Measurements from ENCODE around the gene GJB2.

Gene GJB2

GRCh38 chr13:20175907-20176652 lies 16.7 kb downstream of the GJB2 start:
- Histone ChIP-seq H3K36me3 (ENCODE audit: insufficient read depth, insufficient read length, low read length) (no peaks in the 10 kb centered on the region), H3K9me3 (ENCODE audit: insufficient read depth, low read length) (no peaks in the 10 kb centered on the region), H3K4me1 (ENCODE audit: insufficient read depth, insufficient read length) (peaks cover 9% of the 10 kb centered on the region), H3K9ac (ENCODE audit: insufficient read length, low read depth) (no peak overlapping the region), H3K27me3 (ENCODE audit: insufficient read depth, insufficient read length) (peaks cover 7% of the 10 kb centered on the region), H3K4me3 (ENCODE audit: insufficient read length, low read depth) (no peak overlapping the region)
- no peak for TF ChIP-seq ZNF274 (IDR thresholded peaks at IDR 0.05; ENCODE audit: low read depth, low read length)
- no peak for TF ChIP-seq YY1 (IDR thresholded peaks at IDR 0.05; ENCODE audit: insufficient read depth, insufficient read length)
- no peak for TF ChIP-seq SUZ12 (IDR thresholded peaks at IDR 0.05; ENCODE audit: extremely low read depth, insufficient read depth, insufficient read length)
- no peak for DNase-seq (ENCODE audit: low read depth, low spot score)

- H3K4me1 ChIP-seq (ENCODE audit: insufficient read depth, insufficient read length) = peaks cover 9% of the 10 kb centered on the region
- TF ChIP-seq YY1 (IDR thresholded peaks at IDR 0.05; ENCODE audit: insufficient read depth, insufficient read length) (no peak), SUZ12 (IDR thresholded peaks at IDR 0.05; ENCODE audit: extremely low read depth, insufficient read depth, insufficient read length) (no peak), ZNF274 (IDR thresholded peaks at IDR 0.05; ENCODE audit: low read depth, low read length) (no peak)
These were observed 17.3 kb downstream of the GJB2 start for GRCh38 chr13:20175406-20175794.

GRCh38 chr13:20174656-20175405 lies 17.9 kb downstream of the GJB2 start:
- H3K27me3 ChIP-seq (ENCODE audit: insufficient read depth, insufficient read length) = peaks cover 7% of the 10 kb centered on the region
- no peak overlapping the region for H3K4me3 ChIP-seq (ENCODE audit: insufficient read length, low read depth)
- no peaks in the 10 kb centered on the region for H3K9me3 ChIP-seq (ENCODE audit: insufficient read depth, low read length)
- no peak for TF ChIP-seq YY1 (IDR thresholded peaks at IDR 0.05; ENCODE audit: insufficient read depth, insufficient read length)
- TF ChIP-seq ZNF274 (IDR thresholded peaks at IDR 0.05; ENCODE audit: low read depth, low read length) = no peak
- TF ChIP-seq SUZ12 (IDR thresholded peaks at IDR 0.05; ENCODE audit: extremely low read depth, insufficient read depth, insufficient read length) = no peak
- DNase-seq (ENCODE audit: low read depth, low spot score) = no peak
- peaks cover 9% of the 10 kb centered on the region for H3K4me1 ChIP-seq (ENCODE audit: insufficient read depth, insufficient read length)
- H3K36me3 ChIP-seq (ENCODE audit: insufficient read depth, insufficient read length, low read length) = no peaks in the 10 kb centered on the region
- no peak overlapping the region for H3K9ac ChIP-seq (ENCODE audit: insufficient read length, low read depth)

More at GRCh38 chr13:20175406-20175794, 17.3 kb downstream of the GJB2 start:
- Histone ChIP-seq H3K27me3 (ENCODE audit: insufficient read depth, insufficient read length) (peaks cover 7% of the 10 kb centered on the region), H3K9me3 (ENCODE audit: insufficient read depth, low read length) (no peaks in the 10 kb centered on the region), H3K9ac (ENCODE audit: insufficient read length, low read depth) (no peak overlapping the region), H3K4me3 (ENCODE audit: insufficient read length, low read depth) (no peak overlapping the region), H3K36me3 (ENCODE audit: insufficient read depth, insufficient read length, low read length) (no peaks in the 10 kb centered on the region)
- DNase-seq (ENCODE audit: low read depth, low spot score) = no peak

- Histone ChIP-seq H3K27me3 (ENCODE audit: insufficient read depth, insufficient read length) (peaks cover 7% of the 10 kb centered on the region), H3K9me3 (ENCODE audit: insufficient read depth, low read length) (no peaks in the 10 kb centered on the region), H3K36me3 (ENCODE audit: insufficient read depth, insufficient read length, low read length) (no peaks in the 10 kb centered on the region), H3K9ac (ENCODE audit: insufficient read length, low read depth) (no peak overlapping the region), H3K4me3 (ENCODE audit: insufficient read length, low read depth) (no peak overlapping the region), H3K4me1 (ENCODE audit: insufficient read depth, insufficient read length) (peaks cover 9% of the 10 kb centered on the region)
- no peak for DNase-seq (ENCODE audit: low read depth, low spot score)
- TF ChIP-seq ZNF274 (IDR thresholded peaks at IDR 0.05; ENCODE audit: low read depth, low read length) = no peak
- TF ChIP-seq YY1 (IDR thresholded peaks at IDR 0.05; ENCODE audit: insufficient read depth, insufficient read length) = no peak
- TF ChIP-seq SUZ12 (IDR thresholded peaks at IDR 0.05; ENCODE audit: extremely low read depth, insufficient read depth, insufficient read length) = no peak
These were observed 19.5 kb downstream of the GJB2 start for GRCh38 chr13:20173116-20173746.

GRCh38 chr13:20171364-20171763 lies 21.4 kb downstream of the GJB2 start:
- peaks cover 7% of the 10 kb centered on the region for H3K27me3 ChIP-seq (ENCODE audit: insufficient read depth, insufficient read length)
- H3K4me1 ChIP-seq (ENCODE audit: insufficient read depth, insufficient read length) = peaks cover 3% of the 10 kb centered on the region
- TF ChIP-seq SUZ12 (IDR thresholded peaks at IDR 0.05; ENCODE audit: extremely low read depth, insufficient read depth, insufficient read length) (no peak), ZNF274 (IDR thresholded peaks at IDR 0.05; ENCODE audit: low read depth, low read length) (no peak), YY1 (IDR thresholded peaks at IDR 0.05; ENCODE audit: insufficient read depth, insufficient read length) (no peak)
- H3K9ac ChIP-seq (ENCODE audit: insufficient read length, low read depth) = no peak overlapping the region
- H3K9me3 ChIP-seq (ENCODE audit: insufficient read depth, low read length) = no peaks in the 10 kb centered on the region
- no peaks in the 10 kb centered on the region for H3K36me3 ChIP-seq (ENCODE audit: insufficient read depth, insufficient read length, low read length)
- DNase-seq (ENCODE audit: low read depth, low spot score) = no peak
- no peak overlapping the region for H3K4me3 ChIP-seq (ENCODE audit: insufficient read length, low read depth)

GRCh38 chr13:20170921-20171320 lies 21.8 kb downstream of the GJB2 start:
- no peak for DNase-seq (ENCODE audit: low read depth, low spot score)
- TF ChIP-seq YY1 (IDR thresholded peaks at IDR 0.05; ENCODE audit: insufficient read depth, insufficient read length) (no peak), ZNF274 (IDR thresholded peaks at IDR 0.05; ENCODE audit: low read depth, low read length) (no peak), SUZ12 (IDR thresholded peaks at IDR 0.05; ENCODE audit: extremely low read depth, insufficient read depth, insufficient read length) (no peak)
- peaks cover 3% of the 10 kb centered on the region for H3K4me1 ChIP-seq (ENCODE audit: insufficient read depth, insufficient read length)

GRCh38 chr13:20168396-20168795 lies 24.3 kb downstream of the GJB2 start:
- no peak overlapping the region for H3K9ac ChIP-seq (ENCODE audit: insufficient read length, low read depth)
- no peak overlapping the region for H3K4me3 ChIP-seq (ENCODE audit: insufficient read length, low read depth)
- H3K27me3 ChIP-seq (ENCODE audit: insufficient read depth, insufficient read length) = no peaks in the 10 kb centered on the region
- H3K9me3 ChIP-seq (ENCODE audit: insufficient read depth, low read length) = no peaks in the 10 kb centered on the region
- no peak for DNase-seq (ENCODE audit: low read depth, low spot score)
- TF ChIP-seq ZNF274 (IDR thresholded peaks at IDR 0.05; ENCODE audit: low read depth, low read length) = no peak
- no peak for TF ChIP-seq YY1 (IDR thresholded peaks at IDR 0.05; ENCODE audit: insufficient read depth, insufficient read length)
- TF ChIP-seq SUZ12 (IDR thresholded peaks at IDR 0.05; ENCODE audit: extremely low read depth, insufficient read depth, insufficient read length) = no peak
- no peaks in the 10 kb centered on the region for H3K36me3 ChIP-seq (ENCODE audit: insufficient read depth, insufficient read length, low read length)
- H3K4me1 ChIP-seq (ENCODE audit: insufficient read depth, insufficient read length) = peaks cover 3% of the 10 kb centered on the region

More at GRCh38 chr13:20170921-20171320, 21.8 kb downstream of the GJB2 start:
- Histone ChIP-seq H3K9ac (ENCODE audit: insufficient read length, low read depth) (no peak overlapping the region), H3K4me3 (ENCODE audit: insufficient read length, low read depth) (no peak overlapping the region), H3K9me3 (ENCODE audit: insufficient read depth, low read length) (no peaks in the 10 kb centered on the region), H3K36me3 (ENCODE audit: insufficient read depth, insufficient read length, low read length) (no peaks in the 10 kb centered on the region), H3K27me3 (ENCODE audit: insufficient read depth, insufficient read length) (peaks cover 7% of the 10 kb centered on the region)
